Stimulated activated CD8-positive, alpha-beta memory T cell treated with anti-CD3 and anti-CD28 coated beads, Interleukin-7, amount 100 ng/mL, for 1 hour (primary cell): Measurements from ENCODE around the gene CFL2.
"Not testable (repeated sequence)": the region's sequence is repeated elsewhere in the genome, so short reads cannot be mapped to it uniquely, and the experiment has no call there.

Experiments used
- DNase-seq, 2 donors: peaks; one replicate each; pipeline ENCODE4 v3.0.0-alpha.2; 2020; ENCODE audit warnings: low read depth in 2 of 2

The CFL2 gene

DNA sequence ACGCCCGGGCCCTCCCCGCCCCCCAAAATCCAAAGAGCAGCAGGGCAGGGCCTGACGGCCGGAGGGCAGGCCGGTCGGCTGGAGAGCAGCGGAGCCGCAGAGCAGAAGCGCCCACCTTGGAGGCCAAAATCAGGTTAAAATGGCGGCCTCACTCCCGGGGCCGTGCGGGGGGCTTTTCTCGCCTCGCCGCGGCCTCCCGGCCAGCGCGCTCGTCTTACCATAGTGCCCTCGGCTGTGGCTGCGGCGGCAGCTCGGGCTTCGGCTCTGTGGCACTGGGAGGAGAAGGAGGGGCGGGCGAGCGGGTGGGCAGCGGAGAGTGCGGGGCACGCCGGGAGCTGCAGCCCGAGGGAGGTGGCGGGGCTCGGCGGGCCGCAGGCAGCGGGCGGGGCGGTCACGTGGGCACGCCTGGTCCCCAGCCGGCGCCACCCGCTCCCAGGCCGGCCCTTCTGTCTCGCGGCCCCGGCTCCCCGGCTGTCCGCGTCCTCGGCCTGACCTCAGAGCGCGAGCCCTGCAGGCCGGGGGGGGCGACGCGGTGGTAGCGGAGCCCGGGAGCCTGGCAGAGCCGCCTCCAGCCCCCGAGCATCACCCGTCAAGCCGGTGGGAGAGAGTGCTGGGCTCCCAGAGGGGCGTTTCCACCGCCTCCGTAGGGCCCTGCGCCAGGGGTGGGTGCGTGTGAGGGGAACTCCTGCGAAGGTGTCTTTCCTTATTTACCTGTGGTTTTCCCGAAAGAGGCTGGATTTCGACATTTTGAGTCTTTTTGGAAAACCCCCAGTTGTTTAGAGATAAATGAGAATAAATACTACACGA lies at the start of gene CFL2:
CFL2 (minus strand) TSS at position 274 of the 807 bp plus-strand sequence; CDS start at position 221, 53 bp downstream.
- peak; percentile 32 to 47 for DNase-seq

- no peak for DNase-seq
Measured at GRCh38 chr14:34755215-34755614, 40.8 kb upstream of the CFL2 start.

DNA sequence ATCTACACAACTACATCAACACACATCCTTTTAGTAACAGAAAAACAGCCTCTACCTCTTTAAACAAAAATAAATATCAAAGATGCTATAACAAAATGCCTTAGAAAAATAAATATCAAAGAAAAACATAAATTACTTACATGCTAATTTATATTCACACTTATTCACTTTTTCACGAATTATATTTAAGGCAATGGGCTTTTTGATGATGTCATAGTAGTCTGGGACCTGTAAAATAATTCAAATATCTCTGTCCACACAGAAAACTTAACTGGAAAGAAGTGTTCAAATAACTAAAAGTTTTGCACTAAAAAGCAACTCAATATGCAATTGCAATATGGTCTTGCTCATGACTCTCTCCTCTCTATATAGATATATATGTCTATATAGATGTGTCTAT lies 40.3 kb upstream of the CFL2 start:
- DNase-seq = no peak

- no peak for DNase-seq
Measured at GRCh38 chr14:34750670-34751069, 36.3 kb upstream of the CFL2 start.

DNA sequence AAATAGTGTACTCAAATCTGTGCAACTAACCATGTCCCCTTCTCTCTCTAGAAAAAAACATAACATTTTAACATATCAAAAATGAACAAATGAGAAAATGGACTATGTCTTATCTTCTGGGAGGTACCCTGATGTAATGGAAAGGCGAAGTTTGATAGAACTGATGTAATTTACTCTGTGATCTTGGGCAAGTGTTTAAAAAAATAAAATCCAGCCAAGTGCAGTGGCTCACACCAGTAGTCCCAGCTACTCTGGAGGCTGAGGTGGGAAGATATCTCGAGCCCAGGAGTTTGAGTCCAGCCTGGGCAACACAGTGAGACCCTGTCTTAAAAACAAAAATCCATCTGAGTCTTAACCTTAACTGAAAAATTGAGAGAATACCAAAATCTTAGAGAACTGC lies 35.8 kb upstream of the CFL2 start:
- no peak for DNase-seq

- DNase-seq = no peak
Measured at GRCh38 chr14:34749408-34749807, 35.0 kb upstream of the CFL2 start.

DNA sequence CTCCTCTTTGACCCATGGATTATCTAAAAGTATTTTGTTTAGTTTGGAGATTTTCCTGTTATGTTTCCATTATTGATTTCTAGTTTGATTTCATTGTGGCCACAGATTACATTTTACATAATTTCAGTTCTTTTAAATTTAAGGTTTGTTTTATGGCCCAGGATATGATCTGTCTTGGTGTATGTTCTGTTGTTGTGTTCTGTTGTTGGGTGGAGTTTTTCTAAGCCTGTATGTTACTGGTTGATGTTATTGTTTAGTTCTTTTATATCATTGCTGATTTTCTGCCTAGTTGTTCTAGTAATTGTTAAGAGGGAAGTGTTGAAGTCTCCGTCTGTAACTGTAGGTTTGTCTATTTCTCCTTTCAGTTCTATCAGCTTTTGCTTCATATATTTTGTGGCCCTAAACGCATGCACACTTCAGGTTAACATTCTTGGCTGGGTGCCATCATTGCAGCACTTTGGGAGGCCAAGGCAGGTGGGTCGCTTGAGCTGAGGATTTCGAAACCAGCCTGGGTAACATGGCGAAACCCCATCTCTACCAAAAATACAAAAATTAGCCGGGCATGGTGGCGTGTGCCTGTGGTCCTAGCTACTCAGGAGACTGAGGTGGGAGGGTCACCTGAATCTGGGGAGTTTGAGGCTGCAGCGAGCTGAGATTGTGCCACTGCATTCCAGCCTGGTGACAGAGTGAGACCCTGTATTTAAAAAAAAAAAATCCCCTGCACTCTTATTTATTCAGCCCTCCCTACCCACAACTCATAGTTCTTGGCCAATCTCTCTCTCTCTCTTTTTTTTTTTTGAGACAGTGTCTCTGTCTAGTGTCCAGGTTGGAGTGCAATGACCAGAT lies 28.1 kb upstream of the CFL2 start:
- no peak for DNase-seq

- DNase-seq = no peak
Measured at GRCh38 chr14:34741840-34742239, 27.4 kb upstream of the CFL2 start.

- DNase-seq = not testable (repeated sequence)
Measured at GRCh38 chr14:34740139-34740538, 25.7 kb upstream of the CFL2 start.

- DNase-seq = not testable (repeated sequence)
Measured at GRCh38 chr14:34737079-34737478, 22.7 kb upstream of the CFL2 start.

DNA sequence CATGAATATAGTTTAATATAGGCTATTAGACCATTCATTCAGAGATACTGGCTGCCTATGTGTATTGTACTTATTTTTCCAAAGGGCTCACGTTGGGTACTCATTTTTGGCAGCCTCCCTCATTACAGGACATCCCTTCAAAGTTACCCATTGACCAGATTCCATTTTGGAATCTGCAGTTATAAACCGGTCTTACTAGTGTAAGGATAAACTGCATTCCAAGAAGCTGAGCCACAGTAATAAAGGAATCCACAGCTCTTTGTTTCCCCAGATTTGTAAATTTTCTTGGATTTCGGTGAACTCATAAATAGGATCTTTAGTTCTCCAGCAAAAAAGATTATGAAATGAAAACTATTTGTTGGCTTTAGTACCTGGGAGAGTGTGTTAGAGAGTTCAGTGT lies 18.9 kb upstream of the CFL2 start:
- DNase-seq = no peak

- no peak for DNase-seq
Measured at GRCh38 chr14:34732802-34733201, 18.4 kb upstream of the CFL2 start.

DNA sequence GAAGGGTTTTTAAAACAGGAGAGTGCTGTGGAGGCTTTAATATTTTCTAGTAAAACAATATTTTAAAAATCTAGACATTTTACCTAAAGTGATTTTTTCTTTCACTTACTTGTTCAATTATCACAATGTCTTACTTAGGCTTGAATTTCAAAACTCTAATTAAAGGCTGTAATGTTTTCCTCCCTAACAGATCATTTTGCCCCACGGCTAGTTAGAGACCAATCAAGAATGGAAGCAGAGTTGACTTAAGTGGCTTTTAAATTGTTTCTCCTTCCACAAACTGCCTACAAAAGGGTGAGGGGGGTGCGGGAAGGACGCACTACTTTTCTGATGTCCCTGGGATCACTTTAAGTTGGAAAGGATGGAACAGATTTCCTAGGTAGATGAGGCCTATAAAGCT lies 9.5 kb upstream of the CFL2 start:
- no peak for DNase-seq

GRCh38 chr14:34722723-34723545 lies 8.5 kb upstream of the CFL2 start:
- DNase-seq = no peak

GRCh38 chr14:34721129-34721528 lies 6.7 kb upstream of the CFL2 start:
- DNase-seq = no peak

DNA sequence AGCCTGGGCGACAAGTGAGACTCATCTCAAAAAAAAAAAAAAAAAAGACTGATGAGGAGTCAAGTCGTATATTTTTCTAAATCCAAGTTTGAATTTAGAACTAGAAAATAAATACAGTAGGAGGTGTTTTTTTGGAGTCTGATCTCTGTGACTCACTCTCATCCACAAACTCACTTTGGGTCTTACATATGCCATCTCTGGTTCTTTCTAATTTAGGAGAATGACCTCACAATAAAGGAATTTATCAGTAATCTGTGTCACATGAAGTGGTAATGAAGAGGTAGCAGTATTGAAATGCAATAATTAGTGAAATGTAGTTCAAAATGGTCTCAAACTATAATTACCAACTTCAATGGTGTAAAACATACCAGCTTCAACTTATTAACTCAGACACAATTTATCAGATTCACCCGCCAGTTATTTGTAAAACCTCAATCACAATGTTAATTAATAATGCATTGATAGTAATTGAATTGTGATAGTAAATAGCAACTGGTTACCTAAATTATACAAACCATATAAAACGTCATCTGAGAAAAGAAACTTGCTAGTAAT lies 4.4 kb upstream of the CFL2 start:
- no peak for DNase-seq

- no peak for DNase-seq
Measured at GRCh38 chr14:34715127-34715863, 902 bp upstream of the CFL2 start.

DNA sequence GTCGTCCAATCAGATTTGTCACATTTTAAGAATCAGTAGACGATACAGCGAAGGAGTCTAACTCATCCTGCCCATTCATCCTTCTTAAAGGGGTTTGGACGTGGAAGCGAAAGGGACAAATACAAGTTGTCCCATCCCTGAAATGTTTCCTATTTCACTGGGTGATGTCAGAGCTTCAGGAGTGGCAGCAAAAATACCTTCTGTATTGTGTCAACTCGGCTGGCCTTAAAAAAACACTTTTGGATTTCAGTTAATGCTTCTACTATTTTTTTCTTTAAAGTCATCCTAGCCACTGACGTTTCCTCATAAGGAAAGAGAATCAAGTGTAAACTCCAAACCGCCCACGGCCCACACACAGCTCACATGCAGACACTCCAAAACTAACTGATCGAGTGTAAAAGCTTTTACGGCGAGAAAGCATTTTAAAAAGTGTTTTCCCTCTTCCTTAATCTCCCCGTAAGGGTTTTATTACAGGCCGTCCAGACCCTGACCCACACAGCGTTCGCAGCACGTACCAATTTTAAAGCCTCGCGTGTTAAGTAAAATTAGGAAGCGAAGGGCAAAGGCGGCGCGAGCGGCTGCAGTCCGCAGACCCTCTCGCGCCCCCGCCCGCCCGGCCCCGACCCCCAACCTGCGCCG lies 593 bp downstream of the CFL2 start:
- DNase-seq = no peak

GRCh38 chr14:34713122-34713680 lies 1.2 kb downstream of the CFL2 start:
- DNase-seq = no peak
